ENCODE measurements around the gene TAPT1. TPM values are rescaled to one million over a fixed set of nuclear protein-coding genes. Genes with fewer than 3 reads are reported as not detected.
A peak's percentile ranks its signal among the peaks of the same experiment; 100 is the strongest.
"Not testable (repeated sequence)": the region's sequence is repeated elsewhere in the genome, so short reads cannot be mapped to it uniquely, and the experiment has no call there.

The TAPT1 gene
- total RNA-seq, 2 experiments from 2014 or later = 28.5 to 31.3 TPM

- H3K9me3 Mint-ChIP-seq = no peaks in the 10 kb centered on the region
- peaks cover 46% of the 10 kb centered on the region for H3K4me1 Mint-ChIP-seq
- DNase-seq = no peak
- peak overlapping the region; percentile 79 for H3K27ac Mint-ChIP-seq
- H3K27me3 Mint-ChIP-seq = no peaks in the 10 kb centered on the region
- no peak overlapping the region for H3K4me3 Mint-ChIP-seq
- peaks cover 15% of the 10 kb centered on the region for H3K36me3 Mint-ChIP-seq
Measured at GRCh38 chr4:16206848-16207247, 19.4 kb downstream of the TAPT1 start.

- no peak overlapping the region for H3K4me3 Mint-ChIP-seq
- H3K36me3 Mint-ChIP-seq = peaks cover 14% of the 10 kb centered on the region
- no peaks in the 10 kb centered on the region for H3K27me3 Mint-ChIP-seq
- H3K27ac Mint-ChIP-seq = no peak overlapping the region
- no peaks in the 10 kb centered on the region for H3K9me3 Mint-ChIP-seq
- peaks cover 43% of the 10 kb centered on the region for H3K4me1 Mint-ChIP-seq
- DNase-seq = no peak
Measured at GRCh38 chr4:16206301-16206700, 20.0 kb downstream of the TAPT1 start.

DNA sequence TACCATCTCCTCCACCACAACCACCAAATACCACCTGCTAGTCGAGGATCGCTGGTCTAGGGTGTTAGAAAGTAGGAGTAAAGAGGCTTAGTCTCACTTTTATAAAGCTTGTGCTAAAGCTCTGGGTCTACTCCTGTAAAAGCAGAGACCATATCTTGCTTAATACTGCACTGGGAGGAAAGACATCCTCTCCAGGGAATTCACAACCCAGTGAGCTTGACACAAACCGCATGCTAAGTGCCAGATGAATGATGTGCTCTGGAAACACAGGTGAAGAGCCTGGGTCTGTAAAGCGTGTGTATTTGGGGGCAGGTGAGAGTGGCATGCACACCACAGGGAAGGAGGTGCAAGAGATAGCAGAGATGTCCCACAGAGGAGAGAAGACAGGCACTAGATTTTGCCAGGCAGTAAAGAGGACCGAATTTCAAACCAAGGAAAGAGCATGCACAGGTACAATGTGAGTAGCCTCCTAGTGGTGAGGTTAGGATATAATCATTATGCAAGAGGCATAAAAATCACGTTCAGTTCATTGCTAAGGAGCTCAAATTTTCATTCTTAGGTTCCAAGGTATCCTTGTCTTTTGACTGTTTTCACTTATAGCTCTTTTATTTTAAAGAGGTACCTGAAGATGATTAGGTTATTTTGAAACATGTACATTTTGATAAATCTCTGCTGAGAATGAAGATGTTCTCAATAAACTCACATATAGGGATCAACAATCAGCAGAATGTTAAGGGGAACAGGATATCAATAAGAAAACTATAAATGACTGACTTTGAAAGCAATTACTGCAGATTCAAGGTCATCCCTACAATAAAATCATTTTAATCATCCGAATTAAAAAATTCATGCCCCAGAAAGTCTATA lies 20.7 kb downstream of the TAPT1 start:
- H3K4me1 Mint-ChIP-seq = peaks cover 42% of the 10 kb centered on the region

DNA sequence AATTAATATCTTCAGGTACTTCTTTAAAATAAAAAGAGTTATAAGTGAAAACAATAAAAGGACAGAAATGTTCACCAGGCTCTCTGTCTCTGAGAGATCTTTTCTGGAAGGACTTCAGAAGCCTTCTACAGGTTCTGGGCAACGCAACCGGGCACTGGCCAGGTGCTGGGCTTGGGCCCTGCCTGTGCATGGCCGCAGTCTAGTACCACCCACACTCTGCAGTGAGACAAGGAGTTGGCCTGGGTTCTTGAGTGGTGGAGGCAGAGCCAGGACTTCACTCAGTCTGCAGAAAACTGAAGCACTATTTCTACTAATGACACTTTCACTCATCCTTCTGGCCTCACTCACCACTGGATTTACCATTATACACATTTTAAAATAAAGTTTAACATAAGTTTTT lies 21.8 kb downstream of the TAPT1 start:
- Mint-ChIP-seq H3K27me3 (no peaks in the 10 kb centered on the region), H3K4me1 (peaks cover 41% of the 10 kb centered on the region), H3K36me3 (peaks cover 14% of the 10 kb centered on the region), H3K9me3 (no peaks in the 10 kb centered on the region), H3K4me3 (no peak overlapping the region), H3K27ac (no peak overlapping the region)
- no peak for DNase-seq

More for the DNA sequence above, 20.7 kb downstream of the TAPT1 start:
- Mint-ChIP-seq H3K27ac (peak overlapping the region; percentile 64), H3K27me3 (no peaks in the 10 kb centered on the region), H3K36me3 (peaks cover 14% of the 10 kb centered on the region), H3K4me3 (no peak overlapping the region), H3K9me3 (no peaks in the 10 kb centered on the region)
- no peak for DNase-seq

DNA sequence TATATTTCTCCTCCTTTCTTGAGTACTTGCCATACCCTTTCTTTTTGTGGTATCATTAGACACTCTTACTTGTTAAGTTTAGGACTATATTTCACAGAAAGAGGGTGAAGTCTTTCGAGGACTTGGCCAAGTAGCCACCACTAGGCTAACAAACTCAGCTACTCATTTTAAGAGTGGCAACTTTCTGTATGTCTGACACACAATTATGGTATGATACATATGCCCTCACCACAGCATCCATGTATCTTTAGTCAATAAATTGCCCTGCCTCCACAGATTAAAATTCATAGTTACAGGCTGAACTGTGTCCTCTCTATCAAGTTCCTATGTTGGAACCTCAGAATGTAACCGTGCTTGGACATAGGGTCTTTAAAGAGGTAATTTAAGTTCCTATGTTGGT lies 23.2 kb downstream of the TAPT1 start:
- DNase-seq = no peak
- H3K4me1 Mint-ChIP-seq = peaks cover 37% of the 10 kb centered on the region
- H3K36me3 Mint-ChIP-seq = peaks cover 14% of the 10 kb centered on the region
- no peak overlapping the region for H3K27ac Mint-ChIP-seq
- no peaks in the 10 kb centered on the region for H3K27me3 Mint-ChIP-seq
- H3K9me3 Mint-ChIP-seq = no peaks in the 10 kb centered on the region
- H3K4me3 Mint-ChIP-seq = no peak overlapping the region

GRCh38 chr4:16202598-16202997 lies 23.7 kb downstream of the TAPT1 start:
- Mint-ChIP-seq H3K27me3 (no peaks in the 10 kb centered on the region), H3K4me3 (no peak overlapping the region), H3K36me3 (peaks cover 14% of the 10 kb centered on the region), H3K27ac (no peak overlapping the region), H3K9me3 (no peaks in the 10 kb centered on the region), H3K4me1 (peaks cover 37% of the 10 kb centered on the region)
- no peak for DNase-seq

DNA sequence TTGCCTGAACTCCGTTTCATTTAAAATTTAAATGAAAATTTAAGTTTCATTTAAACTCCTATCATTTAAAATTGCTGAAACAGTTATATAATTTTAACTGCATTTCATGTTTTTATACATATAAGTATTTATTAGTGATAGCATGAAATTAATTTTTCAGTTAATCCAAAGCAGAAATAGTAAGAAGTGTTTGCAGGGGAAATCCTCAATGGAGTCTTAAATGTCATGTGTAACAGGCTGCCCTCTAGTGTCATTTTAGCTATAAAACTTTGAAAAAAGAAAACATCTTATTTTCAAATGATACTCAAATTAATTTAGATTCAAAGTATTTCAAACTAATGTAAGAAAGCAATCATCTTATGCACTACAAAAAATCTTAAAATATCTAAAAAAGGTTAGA lies 27.2 kb downstream of the TAPT1 start:
- no peaks in the 10 kb centered on the region for H3K9me3 Mint-ChIP-seq
- no peak overlapping the region for H3K27ac Mint-ChIP-seq
- no peak overlapping the region for H3K4me3 Mint-ChIP-seq
- H3K4me1 Mint-ChIP-seq = peaks cover 27% of the 10 kb centered on the region
- no peaks in the 10 kb centered on the region for H3K27me3 Mint-ChIP-seq
- H3K36me3 Mint-ChIP-seq = peaks cover 11% of the 10 kb centered on the region
- no peak for DNase-seq

DNA sequence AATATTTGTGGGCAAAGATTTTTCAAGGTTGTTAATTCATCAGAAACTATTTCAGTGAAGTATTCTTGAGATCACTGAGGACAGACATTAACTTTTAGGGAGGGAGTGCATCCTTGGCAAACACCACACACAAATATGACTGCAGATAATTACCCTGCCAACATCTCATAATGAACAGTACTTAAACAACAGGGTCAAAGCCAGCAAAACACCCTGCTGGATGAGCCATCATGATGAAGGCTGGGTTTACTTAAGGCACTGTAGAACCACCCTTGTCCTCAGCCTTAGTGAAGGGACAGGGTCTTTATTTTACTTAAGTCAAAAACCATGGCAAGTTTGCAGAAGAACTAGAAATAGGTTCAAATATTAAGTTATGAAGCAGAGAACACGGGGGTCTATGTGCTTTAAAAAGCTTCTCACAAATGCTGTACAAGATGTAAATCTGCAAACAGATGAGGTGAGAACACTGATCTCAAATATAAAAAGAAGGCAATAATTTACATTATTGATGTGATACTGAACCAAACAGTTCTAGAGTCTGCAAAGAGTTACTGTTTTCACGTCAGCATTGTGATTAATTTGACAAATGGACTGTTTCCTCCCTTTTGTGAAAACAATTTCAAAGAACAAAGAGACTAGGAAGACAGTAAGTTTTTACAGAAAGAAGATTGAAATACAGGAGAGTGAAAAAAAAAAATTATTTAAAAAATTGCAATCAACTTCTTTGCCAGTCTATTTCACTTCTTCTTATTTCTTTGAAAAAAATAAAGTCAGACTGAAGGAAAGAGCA lies 28.2 kb downstream of the TAPT1 start:
- H3K27me3 Mint-ChIP-seq = no peaks in the 10 kb centered on the region
- H3K4me3 Mint-ChIP-seq = no peak overlapping the region
- H3K9me3 Mint-ChIP-seq = no peaks in the 10 kb centered on the region
- H3K4me1 Mint-ChIP-seq = peaks cover 24% of the 10 kb centered on the region
- H3K27ac Mint-ChIP-seq = no peak overlapping the region
- H3K36me3 Mint-ChIP-seq = peaks cover 8% of the 10 kb centered on the region
- DNase-seq = no peak

DNA sequence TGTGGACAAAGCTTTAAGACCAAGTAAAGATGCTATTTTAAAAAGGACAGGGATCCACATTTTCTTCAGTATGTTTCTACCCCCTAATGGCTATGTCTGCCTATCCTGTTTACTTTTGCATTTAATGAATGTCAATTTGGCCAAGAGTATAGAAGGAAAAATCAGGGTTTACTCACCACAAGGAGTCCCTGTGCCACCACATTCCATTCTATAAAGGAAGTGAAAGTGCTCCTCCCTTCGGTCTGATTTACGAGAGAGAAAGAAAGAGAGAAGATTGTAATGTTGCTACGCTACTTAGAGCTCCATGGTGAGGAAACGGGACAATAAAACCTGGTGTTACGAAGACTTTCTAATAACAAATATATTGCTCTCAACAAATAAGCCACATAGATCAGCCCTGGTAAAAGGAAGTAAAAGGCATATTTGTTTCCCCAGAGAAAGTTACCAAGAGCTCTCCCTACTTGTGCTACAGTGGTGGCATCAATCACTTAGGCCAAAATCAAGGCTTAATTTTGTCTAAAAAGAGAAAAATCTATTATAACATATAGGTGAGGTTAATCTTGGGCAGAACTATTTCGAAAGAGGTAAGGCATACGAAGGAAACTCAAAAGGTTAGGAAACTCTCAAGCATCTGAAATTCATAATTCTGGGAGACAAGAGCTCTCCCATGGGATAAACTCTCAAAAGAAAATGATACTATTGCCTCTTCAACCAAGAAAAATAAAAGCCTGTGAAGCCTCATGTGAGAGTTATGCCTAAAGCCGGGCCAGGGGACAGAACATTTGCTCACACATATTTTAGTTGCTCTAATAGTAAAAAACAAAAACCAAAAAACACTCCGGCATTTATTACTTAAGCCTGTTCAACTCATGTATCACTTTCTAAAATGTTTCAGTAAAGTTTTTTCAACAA lies 29.5 kb downstream of the TAPT1 start:
- Mint-ChIP-seq H3K9me3 (no peaks in the 10 kb centered on the region), H3K27ac (peak overlapping the region; percentile 7), H3K4me1 (peaks cover 20% of the 10 kb centered on the region), H3K27me3 (no peaks in the 10 kb centered on the region), H3K36me3 (peaks cover 8% of the 10 kb centered on the region), H3K4me3 (no peak overlapping the region)
- DNase-seq = no peak

GRCh38 chr4:16195209-16195608 lies 31.1 kb downstream of the TAPT1 start:
- no peaks in the 10 kb centered on the region for H3K9me3 Mint-ChIP-seq
- H3K4me1 Mint-ChIP-seq = peaks cover 20% of the 10 kb centered on the region
- peak overlapping the region; percentile 34 for H3K27ac Mint-ChIP-seq
- H3K36me3 Mint-ChIP-seq = peaks cover 11% of the 10 kb centered on the region
- no peak overlapping the region for H3K4me3 Mint-ChIP-seq
- H3K27me3 Mint-ChIP-seq = no peaks in the 10 kb centered on the region
- no peak for DNase-seq

DNA sequence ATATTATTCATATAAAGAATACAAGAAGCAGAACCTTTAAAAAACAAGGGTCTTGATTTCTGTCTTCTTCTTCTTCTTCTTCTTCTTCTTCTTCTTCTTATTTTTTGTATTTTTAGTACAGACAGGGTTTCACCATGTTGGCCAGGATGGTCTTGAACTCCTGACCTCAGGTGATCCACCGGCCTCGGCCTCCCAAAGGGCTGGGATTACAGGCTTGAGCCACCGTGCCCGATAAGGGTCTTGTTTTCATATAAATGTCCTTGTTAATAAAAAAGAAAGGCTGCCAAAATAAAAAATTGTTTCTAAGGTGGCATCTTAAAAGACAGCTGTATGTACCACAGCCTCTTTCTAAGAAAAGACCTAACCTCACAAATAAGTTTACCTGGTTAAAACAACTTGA lies 31.5 kb downstream of the TAPT1 start:
- Mint-ChIP-seq H3K4me1 (peaks cover 20% of the 10 kb centered on the region), H3K36me3 (peaks cover 11% of the 10 kb centered on the region), H3K27ac (peak overlapping the region; percentile 54)
- not testable (repeated sequence) for H3K27me3 Mint-ChIP-seq, H3K4me3 Mint-ChIP-seq, H3K9me3 Mint-ChIP-seq, DNase-seq

GRCh38 chr4:16194214-16194613 lies 32.1 kb downstream of the TAPT1 start:
- Mint-ChIP-seq H3K4me1 (peaks cover 19% of the 10 kb centered on the region), H3K9me3 (no peaks in the 10 kb centered on the region), H3K27ac (no peak overlapping the region), H3K27me3 (no peaks in the 10 kb centered on the region), H3K36me3 (peaks cover 16% of the 10 kb centered on the region), H3K4me3 (no peak overlapping the region)
- no peak for DNase-seq

GRCh38 chr4:16192631-16193518 lies 33.4 kb downstream of the TAPT1 start:
- Mint-ChIP-seq H3K36me3 (peaks cover 17% of the 10 kb centered on the region), H3K4me3 (no peak overlapping the region), H3K27me3 (no peaks in the 10 kb centered on the region), H3K27ac (no peak overlapping the region), H3K9me3 (no peaks in the 10 kb centered on the region), H3K4me1 (peaks cover 19% of the 10 kb centered on the region)
- no peak for DNase-seq

GRCh38 chr4:16192057-16192456 lies 34.2 kb downstream of the TAPT1 start:
- no peak overlapping the region for H3K27ac Mint-ChIP-seq
- H3K4me1 Mint-ChIP-seq = peaks cover 15% of the 10 kb centered on the region
- no peaks in the 10 kb centered on the region for H3K9me3 Mint-ChIP-seq
- no peaks in the 10 kb centered on the region for H3K27me3 Mint-ChIP-seq
- DNase-seq = no peak
- peaks cover 17% of the 10 kb centered on the region for H3K36me3 Mint-ChIP-seq
- no peak overlapping the region for H3K4me3 Mint-ChIP-seq
